Cerebellar cortex (tissue), 1 donor: ENCODE data around the gene SLC39A13.

Experiments
- DNase-seq: peaks from one replicate; pipeline ENCODE4 v3.0.0-alpha.2; 2015; ENCODE audit warnings: low spot score

SLC39A13 gene

DNA sequence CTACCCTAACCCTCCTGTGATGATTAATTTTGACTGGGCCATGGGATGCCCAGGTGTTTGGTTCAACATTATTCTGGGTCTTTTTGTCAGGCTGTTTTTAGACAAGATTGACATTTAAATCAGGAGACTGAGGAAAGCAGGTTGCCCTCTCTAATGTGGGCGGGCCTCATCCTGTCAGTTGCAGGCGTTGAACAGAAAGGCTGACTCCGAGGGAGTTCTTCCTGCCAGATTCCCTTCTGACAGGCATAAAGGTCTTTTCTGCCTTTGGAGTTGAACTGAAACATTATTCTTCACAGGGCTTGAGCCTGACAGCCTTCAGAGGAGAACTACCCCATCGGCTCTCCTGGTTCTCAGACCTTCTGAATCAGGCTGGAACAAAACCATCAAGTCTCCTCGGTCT is 22.1 kb downstream of the SLC39A13 start:
- DNase-seq: no peak

DNA sequence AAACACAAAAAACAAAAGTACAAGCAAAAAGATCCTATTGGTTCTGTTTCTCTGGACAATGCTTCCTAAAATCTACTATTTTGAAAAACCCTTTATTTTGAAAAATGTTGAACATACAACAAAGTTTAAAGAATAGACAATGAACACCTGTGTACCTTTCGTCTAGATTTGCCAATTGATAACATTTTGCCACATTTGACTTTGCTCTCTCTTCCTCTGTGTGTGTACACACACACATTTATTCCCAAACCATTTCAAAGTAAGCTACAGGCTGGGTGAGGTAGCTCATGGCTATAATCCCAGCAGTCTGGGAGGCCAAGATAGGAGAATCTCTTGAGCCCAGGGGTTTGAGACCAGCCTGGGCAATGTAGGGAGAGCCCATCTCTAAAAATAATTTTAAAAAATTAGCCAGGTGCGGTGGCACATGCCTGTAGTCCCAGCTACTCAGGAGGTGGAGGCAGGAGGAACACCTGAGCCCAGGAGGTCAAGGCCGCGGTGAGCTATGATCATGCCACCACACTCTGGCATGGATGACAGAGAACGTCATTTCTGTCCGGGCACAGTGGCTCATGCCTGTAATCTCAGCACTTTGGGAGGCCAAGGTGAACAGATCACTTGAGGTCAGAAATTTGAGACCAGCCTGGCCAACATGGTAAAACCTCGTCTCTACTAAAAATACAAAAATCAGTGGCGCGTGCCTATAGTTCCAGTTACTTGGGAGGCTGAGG is 23.1 kb downstream of the SLC39A13 start:
- DNase-seq: no peak

DNA sequence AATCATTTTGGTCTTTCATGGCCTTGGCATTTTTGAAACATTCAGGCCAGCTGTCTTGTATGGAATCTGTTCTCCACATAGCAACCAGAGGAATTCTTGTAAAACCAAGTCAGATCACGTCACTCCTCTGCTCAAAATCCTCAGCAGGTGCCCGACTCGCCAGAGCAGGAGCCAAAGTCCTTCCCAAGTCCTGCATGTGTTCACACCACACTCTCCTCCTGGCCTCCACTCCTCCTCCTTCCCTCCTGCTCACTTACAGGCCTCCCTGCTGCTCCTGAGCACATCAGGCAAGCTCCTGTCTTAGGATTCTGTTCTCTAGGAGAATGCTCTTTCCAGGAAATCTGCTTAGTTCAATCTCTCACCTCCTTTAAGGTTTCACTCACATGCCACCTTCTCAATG is 24.8 kb downstream of the SLC39A13 start:
- no peak for DNase-seq

DNA sequence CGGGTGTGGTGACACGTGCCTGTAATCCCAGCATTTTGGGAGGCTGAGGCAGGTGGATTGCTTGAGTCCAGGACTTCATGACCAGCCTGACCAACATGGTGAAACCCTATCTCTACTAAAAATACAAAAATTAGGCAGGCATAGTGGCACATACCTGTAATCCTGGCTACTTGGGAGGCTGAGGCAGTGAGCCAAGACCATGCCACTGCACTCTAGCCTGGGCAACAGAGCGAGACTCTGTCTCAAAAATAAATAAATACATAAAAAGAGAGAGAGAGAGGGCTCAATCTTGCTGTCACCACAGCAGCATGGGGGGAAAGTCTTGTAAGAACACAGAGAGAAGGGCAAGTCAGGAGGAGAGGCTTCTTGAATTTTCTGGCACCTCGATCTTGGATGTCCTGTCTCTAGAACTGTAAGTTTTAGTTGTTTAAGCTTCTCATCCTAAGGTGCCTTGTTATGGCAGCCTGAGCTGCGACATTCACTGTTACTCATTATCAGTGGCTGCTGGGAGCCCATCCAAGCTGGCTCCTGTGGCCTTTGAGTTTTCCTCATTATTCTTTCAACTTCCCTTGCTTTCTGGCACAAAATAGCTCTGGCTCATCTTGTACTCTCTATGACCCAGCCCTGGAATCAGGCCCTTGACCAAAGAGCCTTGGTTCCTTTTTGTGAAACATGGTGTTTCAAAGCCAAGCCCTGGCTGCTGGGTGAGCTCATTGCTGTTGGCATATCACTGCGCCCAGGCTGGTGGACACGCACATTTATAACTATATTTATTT is 25.8 kb downstream of the SLC39A13 start:
- DNase-seq: peak; percentile 53

DNA sequence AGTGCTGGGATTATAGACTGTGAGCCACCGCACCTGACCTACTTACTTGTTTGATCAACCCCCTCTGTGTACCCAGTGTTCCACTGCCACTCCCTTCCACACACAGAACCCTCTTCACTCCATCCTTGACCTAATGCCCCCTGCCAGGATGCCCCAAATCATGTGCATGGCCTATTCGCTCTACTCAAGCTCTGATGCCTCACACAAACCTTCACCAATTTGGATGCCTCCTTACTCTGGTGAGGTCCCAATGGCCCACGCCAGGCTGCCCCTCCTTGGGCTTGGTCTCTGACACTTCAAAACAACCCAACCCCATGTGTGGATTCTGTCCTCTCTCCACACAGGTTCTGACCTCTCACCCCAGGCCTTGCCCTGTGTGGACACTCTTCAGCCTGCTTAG is 27.3 kb downstream of the SLC39A13 start:
- no peak for DNase-seq

DNA sequence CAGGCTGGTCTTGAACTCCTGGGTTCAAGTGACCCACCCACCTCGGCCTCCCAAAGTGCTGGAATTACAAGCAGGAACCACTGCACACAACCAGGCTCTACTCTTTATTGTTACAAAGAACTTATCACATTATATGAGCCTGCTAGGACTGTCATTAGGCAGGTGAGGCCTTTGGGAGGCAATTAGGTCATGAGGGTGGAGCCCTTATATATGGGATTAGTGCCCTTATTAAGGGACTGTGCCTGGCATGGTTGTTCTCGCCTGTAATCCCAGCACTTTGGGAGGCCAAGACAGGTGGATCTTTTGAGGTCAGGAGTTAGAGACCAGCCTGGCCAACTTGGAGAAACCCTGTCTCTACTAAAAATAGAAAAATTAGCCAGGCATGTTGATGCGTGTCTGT is 28.3 kb downstream of the SLC39A13 start:
- no peak for DNase-seq

DNA sequence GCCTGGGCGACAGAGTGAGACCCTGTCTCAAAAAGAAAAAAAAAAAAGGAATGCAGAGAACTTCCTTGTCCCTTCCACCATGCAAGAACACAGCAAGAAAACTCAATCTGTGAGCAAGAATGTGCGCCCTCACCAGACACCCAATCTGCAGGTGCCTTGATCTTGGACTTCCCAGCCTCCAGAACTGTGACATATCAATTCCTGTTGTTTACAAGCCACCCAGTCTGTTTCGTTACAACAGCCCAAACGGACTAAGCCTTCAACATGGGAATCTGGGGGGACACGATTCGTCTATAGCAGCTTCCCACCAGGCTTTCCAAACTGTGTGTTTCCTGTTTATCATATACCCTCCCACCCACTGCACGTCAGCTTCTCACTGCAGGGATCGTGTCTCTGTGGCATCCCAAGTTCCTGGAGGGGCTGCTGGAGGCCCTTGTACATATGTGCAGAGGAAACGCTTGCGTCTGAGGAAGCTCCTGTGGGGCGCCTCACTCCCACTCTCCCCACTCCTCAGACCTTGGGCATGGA is 28.9 kb downstream of the SLC39A13 start:
- DNase-seq: no peak

DNA sequence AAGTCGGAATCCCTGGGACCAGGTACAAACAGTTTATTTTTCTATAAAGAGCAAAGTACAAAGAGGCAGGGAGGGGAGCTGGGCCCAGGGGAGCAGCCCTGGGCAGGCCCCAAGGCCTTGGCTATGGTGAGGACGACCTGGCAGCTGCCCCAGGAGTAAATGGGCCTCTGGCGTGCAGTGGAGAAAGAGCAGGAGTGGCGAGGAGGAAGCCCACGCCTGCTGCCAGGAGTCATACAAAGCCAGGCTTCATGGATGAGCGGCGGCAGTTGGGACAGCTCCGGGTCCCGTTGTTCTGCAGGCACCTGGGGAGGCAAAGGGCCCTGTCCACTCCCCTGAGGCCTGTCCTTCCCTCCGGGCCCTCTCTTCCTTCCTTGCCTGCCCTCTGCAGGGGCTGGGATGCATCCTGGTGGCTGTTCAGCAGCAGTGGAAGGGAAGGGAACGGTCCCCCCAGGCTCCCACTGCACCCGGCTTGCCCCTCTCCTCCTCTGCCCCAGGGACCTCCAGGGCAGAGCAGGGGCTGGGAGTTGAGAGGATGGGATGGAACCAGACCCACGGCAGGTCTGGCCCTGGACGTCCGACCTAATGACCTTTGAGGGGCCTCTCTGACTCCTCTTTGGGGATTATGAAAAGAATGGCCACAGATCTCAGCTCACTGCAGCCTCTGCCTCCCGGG is 29.5 kb downstream of the SLC39A13 start:
- peak; percentile 47 for DNase-seq

DNA sequence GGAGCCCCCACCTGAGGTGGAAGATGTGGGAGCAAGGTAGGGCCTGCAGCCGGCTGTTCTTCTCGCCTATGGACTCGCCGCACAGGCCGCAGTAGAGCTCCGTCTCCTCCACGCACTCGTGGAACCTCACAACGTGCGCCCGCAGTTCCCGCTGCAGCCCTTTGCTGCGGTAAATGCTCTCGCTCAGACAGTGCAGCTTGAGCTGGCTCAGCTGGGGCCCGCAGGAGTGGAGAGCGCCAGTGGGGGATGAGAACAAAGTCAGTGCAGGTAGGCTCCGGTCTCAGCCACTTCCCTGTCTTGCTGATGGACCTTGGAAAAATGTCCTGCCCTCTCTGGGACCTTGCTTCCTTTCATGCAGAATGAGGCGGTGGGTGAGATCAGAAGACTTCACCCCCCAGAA is 30.3 kb downstream of the SLC39A13 start:
- no peak for DNase-seq

DNA sequence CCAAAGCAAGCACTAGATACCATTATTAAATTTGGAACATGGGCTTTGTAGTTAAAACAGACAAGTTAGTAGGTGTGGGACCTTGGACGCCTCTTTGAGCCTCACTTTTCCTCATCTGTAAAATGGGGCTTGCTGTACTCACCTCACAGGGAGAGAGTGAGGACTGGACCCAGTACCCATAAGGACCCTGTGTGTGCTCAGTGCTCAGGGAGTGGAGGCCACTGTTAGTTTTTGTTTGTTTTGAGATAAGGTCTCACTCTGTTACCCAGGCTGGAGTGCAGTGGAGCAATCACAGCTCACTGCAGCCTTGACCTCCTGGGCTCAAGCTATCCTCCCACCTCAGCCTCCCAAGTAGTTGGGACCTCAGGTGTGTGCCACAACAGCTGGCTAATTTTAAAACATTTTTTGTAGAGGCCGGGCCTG is 31.7 kb downstream of the SLC39A13 start:
- no peak for DNase-seq

DNA sequence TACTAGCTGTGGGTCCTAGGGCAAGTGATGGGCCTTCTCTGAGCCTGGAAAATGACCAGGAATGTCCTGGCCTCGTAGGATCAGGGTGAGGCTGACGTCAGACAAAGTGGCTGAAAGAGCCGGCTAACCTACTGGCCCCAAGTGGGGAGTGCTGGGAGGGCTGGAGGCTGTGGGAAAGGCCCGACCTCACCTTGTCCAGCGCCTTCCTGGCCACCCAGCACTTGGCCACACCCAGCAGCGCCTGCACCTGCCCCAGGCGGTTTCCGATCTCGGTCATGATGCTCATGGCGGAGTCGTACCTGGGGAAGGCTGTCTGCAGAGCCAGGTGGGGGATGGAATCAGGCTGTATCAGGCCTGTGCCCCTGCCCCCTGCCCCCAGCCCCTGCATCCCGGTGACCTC is 33.0 kb downstream of the SLC39A13 start:
- no peak for DNase-seq

DNA sequence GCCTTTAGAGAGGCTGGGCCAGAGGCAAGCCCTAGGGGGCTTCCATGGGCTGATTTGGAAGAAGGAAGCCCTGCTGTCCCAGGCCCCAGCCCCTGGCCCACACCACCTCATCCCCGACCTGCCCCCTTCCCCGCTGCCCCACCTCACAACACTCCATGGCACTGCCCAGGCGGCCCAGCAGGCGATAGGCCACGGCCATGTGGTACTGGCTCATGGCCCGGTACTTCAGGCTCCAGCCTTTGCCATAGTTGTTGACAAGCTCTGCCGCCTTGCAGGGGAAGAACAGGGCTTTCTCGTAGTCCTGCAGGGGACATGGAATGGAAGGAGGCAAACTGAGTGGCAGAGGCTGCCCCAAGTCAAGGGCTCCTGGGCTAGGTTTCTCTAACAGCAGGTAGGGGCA is 34.1 kb downstream of the SLC39A13 start:
- peak; percentile 75 for DNase-seq

DNA sequence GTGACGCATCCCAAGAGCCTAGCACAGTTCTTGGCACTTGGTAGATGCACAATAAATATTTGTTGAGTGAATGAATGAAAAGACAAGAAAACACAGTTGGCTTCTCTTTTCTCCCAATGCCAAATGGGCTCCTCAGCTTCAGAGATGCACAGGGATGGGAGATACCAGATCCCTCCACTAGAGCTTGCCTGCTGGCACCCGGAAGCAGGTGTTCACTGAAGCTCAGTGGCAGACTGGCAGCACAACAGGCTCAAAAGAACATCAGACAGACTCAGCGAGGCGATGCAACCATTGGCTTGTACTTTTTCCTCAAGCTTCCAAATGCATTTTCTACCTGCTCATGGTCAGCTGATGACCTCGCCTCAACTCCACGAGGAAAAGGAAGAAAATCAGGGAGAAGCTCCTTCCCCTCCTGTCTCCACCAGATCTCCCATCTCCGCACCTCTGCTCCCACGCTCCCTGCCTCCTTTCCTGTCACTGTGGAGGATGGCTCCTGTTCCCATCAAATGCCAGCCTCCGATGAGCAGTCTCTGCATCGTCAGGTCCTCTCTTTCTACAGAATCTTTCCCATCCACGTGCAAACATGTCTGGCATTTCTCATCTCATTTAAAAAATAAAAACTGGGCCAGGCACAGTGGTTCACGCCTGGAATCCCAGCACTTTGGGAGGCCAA is 34.8 kb downstream of the SLC39A13 start:
- DNase-seq: peak; percentile 65

DNA sequence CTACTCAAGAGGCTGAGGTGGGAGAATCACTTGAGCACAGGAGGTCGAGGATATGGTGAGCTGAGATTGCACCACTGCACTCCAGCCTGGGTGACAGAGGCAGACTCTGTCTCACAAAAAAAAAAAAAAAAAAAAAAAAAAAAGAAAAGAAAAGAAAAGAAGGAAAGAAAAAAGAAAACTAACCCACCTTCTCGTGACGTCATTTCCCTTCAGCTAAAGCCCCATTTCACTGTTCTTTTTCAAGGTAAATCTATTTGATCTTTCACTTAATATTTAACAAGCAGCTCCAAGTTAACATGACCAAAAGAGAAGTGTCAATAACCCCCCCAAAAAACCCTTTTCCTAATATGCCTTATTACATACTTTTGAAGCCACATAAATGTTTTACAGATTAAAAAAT is 35.4 kb downstream of the SLC39A13 start:
- DNase-seq: no peak

DNA sequence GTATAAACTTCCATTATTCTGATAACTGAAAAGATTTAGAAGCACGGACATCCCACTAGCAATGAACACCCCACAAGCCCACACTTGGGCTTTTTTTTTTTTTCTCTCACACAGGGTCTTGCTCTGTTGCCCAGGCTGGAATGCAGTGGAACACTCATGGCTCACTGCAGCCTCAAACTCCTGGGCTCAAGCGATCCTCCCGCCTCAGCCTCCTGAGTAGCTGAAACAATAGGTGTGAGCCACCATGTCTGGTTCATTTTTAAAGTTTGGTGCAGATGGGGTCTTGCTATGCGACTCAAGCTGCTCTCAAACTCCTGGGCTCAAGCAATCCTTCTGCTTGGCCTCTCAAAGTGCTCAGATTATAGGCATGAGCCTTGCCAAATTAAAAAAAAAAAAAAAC is 37.5 kb downstream of the SLC39A13 start:
- no peak for DNase-seq

DNA sequence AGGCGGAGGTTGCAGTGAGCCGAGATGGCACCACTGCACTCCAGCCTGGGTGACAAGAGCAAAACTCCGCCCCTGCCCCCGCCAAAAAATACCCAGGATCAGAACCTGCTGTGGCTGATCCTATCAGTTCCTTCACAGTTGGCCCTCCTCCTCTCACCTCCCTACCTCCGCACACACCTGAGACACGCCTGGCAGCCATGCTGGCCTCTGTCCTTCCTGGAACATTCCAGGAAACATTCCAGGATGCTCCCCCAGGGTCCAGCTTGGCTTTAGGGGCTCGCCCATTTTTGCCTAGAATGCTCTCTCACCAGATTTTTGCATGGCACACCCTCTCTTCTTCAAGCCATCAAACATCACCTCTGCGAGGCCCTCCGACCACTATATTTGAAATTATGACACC is 38.4 kb downstream of the SLC39A13 start:
- DNase-seq: no peak

DNA sequence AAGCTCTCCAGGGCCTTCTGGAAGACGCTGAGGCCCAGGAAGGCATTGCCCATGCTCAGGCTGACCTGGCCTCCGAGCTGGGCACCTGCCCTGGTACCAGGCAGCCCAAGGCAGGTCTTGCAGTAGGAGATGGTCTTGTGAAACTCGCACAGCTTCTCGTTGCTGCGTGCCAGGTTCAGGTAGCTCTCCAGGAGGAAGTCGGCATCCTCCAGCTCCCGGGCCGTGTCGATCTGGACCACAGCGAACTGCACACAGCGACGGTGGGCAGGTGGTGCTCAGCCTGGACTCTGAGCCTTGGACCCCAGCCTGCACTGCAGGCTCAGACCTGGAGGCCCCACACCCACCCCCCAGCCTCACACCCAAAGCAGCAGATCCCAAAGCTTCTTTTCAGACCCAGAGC is 39.5 kb downstream of the SLC39A13 start:
- DNase-seq: no peak

DNA sequence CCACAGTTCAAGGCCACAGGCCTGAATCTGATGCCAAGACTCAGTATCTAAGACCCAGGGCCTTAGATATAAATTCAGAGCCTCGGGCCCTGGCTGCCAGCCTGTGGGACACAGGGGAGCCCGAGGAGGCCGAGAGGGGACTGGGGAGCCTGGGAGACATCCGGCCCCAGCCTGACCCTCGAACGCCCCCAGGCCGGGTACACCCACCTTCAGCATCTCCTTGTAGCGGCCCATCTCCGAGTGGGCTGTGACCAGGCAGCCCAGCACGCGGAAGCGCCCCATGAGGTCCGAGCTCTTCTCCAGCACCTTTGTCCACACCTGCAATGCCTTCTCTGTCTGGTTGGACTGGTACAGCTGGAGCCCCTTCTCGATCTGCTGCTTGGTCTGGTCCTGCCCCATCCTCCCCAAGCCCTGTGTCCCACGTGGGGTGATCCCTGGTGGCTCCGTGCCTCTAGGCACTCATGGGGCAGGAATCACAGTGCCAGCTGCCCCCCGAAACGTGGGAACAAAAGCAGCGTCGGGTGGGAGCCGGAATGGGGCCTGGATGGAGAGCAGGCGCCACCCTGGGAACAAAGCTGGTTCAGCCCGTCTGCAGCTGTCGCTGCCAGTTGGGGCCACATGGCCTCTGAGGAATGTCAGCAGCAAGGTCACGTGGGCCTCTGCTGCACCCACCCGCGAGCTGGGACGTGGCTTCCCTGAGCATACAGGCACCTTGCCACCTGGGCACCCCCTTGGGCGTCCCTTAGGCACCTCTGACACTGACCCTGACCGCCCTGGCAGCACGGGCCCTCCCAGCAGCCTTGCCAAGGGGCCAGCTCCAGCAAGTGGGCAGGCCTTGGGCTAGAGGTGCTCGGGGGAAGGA is 40.4 kb downstream of the SLC39A13 start, which contains the start of gene RAPSN:
RAPSN (minus strand) TSS at position 571 of the 862 bp plus-strand sequence; CDS start at position 399, 172 bp downstream.
- DNase-seq: no peak

DNA sequence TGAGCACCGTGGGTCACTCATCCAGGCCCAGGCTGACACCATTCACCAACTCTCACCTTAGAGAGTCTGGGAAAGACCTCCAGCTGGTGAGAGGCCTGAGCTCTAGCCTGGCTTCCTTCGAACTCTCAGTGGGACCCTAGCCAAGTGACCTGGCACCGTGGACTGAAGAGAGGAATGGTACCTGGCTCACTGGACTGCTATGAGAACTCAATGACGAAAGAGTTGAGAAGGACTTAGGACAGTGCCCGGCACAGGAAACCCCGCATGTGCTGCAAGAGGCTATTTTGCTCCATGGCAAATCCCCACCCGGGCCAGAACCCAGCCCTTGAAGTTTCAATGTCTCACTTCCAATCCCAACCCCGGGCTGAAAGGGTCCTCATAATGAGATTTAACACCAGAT is 41.2 kb downstream of the SLC39A13 start:
- DNase-seq: no peak

DNA sequence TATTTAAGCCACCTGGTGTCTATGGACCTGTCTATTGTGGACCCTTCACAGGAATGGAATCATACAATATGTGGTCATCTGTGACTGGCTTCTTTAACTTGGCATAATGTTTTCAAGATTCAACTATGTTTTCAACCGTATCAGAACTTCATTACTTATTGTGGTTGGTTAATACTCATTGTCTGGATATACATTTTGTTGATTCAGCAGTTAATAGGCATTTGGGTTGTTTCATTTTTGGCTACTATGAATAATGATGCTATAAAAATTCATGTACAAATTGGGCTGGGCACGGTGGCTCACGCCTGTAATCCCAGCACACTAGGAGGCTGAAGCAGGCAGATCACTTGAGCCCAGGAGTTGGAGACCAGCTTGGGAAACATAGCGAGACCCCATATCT is 43.0 kb downstream of the SLC39A13 start:
- DNase-seq: no peak

DNA sequence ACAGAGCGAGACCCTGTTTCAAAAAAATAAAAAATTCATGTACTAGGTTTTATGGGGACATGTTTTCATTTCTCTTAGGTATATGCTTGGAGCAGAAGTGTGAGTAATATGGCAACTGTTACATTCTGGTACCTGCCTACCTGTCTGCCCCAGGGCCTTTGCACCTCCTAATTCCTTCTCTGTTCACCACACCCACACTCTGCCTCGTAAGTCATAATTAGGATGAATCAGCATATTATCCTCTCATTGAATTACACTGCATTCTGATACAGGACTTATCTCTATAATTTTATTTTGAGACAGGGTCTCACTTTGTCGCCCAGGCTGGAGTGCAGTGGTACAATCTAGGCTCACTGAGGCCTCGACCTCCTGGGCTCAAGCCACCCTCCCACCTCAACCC is 43.6 kb downstream of the SLC39A13 start:
- no peak for DNase-seq
